Panc1 (cell line): ENCODE measurements around the gene THADA.

Experiments
- CTCF ChIP-seq: fragments of 450-650 bp; IDR thresholded peaks from 2 replicates; pipeline ENCODE4 v1.5.1; 2017; ENCODE audit warnings: mild to moderate bottlenecking
- POLR2AphosphoS5 ChIP-seq: IDR thresholded peaks from 2 replicates; pipeline ENCODE4 v1.6.1; 2012; ENCODE audit warnings: mild to moderate bottlenecking, low read depth, low read length, moderate library complexity
- REST ChIP-seq, 2 experiments: IDR thresholded peaks; 2 replicates each; pipeline ENCODE4 v1.6.1; 2011 to 2012; ENCODE audit warnings: low read depth in 2 of 2, control low read depth in 1 of 2, low read length in 1 of 2, mild to moderate bottlenecking in 1 of 2, moderate library complexity in 1 of 2; ENCODE audit not compliant: insufficient read depth in 1 of 2
- TCF7L2 ChIP-seq: IDR thresholded peaks from 2 replicates; pipeline ENCODE4 v1.6.1; 2011; ENCODE audit warnings: mild to moderate bottlenecking, low read depth, low read length, inconsistent platforms

DNA sequence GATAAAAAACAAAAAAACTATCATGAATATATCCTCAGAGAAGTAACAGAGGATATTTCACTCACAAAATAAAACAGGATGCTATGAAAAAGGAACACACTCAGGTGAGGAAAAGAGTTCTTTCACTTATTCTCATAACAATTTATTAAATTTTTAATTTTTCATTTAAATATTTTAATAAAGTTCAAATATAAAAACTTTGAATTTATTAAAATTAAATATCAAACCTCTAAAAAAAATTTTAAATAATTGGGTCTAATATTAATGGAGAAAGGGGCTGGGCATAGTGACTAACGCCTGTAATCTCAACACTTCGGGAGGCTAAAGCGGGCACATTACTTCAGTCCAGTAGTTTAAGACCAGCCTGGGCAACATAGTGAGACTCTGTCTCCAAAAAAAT, 10.1 kb downstream of the THADA start:
- TF ChIP-seq CTCF, result no peak
- no peak for TF ChIP-seq REST (IDR thresholded peaks at IDR 0.05; ENCODE audit: insufficient read depth in 1 of 2, low read depth in 2 of 2, low read length in 1 of 2)
- TF ChIP-seq POLR2AphosphoS5, result no peak
- TF ChIP-seq TCF7L2, result no peak
